ENCODE data around the gene USP32. TPM values are rescaled to one million over a fixed set of nuclear protein-coding genes. Genes with fewer than 3 reads are reported as not detected.
"Not testable (repeated sequence)": the region's sequence is repeated elsewhere in the genome, so short reads cannot be mapped to it uniquely, and the experiment has no call there.

USP32 gene
- total RNA-seq, 8 experiments from 2014 or later = 29.3 to 187 (median 32.1) TPM

- ATAC-seq (replicated peaks in 6 of 8) = peak in 2 of 8 experiments; percentile 31 to 91
- Histone ChIP-seq H3K4me1 (replicated peaks in 1 of 2) (no peaks in the 10 kb centered on the region), H3K27ac (no peak overlapping the region), H3K4me3 (no peak overlapping the region)
- in situ Hi-C loops (cut with MboI; ENCODE audit: low pct_unique_long_range_greater_than_20kb in 2 of 9, low sequenced_read_pairs in 9 of 9, unreplicated experiment in 9 of 9) = loop anchor here in 1 of 9 experiments (25.0 kb wide), 1 partner anchor 188 kb away; no protein-coding TSS in a partner anchor
Measured at GRCh38 chr17:60249290-60249826, 142.6 kb downstream of the USP32 start.

GRCh38 chr17:60248618-60249289 lies 143.2 kb downstream of the USP32 start:
- H3K4me3 ChIP-seq = no peak overlapping the region
- no peaks in the 10 kb centered on the region for H3K4me1 ChIP-seq (replicated peaks in 1 of 2)
- no peak overlapping the region for H3K27ac ChIP-seq
- peak in 1 of 8 experiments; percentile 47 for ATAC-seq (replicated peaks in 6 of 8)
- WGBS, 10 experiments = 65 to 100% (median 79%) methylated on average over 1 to 5 of the region's 5 CpGs
- in situ Hi-C loops (cut with MboI; ENCODE audit: low pct_unique_long_range_greater_than_20kb in 2 of 9, low sequenced_read_pairs in 9 of 9, unreplicated experiment in 9 of 9) = loop anchor here in 1 of 9 experiments (25.0 kb wide), 1 partner anchor 189 kb away; no protein-coding TSS in a partner anchor

DNA sequence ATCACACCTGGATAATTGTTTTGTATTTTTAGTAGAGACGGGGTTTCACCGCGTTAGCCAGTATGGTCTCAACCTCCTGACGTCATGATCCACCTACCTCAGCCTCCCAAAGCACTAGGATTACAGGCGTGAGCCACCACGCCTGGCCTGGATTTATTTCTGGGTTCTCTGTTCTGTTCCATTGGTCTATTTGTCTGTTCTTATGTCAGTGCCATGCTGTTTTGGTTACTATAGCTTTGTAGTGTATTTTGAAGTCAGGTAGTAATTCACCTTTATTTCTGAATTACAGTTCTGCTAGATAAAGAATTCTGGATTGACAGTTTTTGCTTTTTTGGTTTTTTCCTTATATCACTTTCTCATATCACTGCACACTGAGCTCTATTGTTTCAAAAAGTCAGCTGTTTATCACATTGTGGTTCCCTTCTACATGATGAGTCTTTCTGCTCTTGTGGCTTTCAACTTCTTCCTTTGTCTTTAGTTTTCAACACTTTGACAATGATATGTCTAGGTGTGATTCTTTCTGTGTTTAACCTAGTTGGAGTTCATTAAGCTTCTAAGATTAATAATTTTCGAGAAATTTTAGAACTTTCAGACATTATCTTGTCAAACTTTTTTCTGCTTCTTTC lies 144.0 kb downstream of the USP32 start:
- H3K4me3 ChIP-seq = no peak overlapping the region
- WGBS, 10 experiments = 89 to 100% (median 98%) methylated on average over 1 to 7 of the region's 7 CpGs
- ATAC-seq (replicated peaks in 6 of 8) = no peak
- no peaks in the 10 kb centered on the region for H3K4me1 ChIP-seq (replicated peaks in 1 of 2)
- in situ Hi-C loops (cut with MboI; ENCODE audit: low pct_unique_long_range_greater_than_20kb in 2 of 9, low sequenced_read_pairs in 9 of 9, unreplicated experiment in 9 of 9) = loop anchor here in 1 of 9 experiments (25.0 kb wide), 1 partner anchor 189 kb away; no protein-coding TSS in a partner anchor
- H3K27ac ChIP-seq = no peak overlapping the region

DNA sequence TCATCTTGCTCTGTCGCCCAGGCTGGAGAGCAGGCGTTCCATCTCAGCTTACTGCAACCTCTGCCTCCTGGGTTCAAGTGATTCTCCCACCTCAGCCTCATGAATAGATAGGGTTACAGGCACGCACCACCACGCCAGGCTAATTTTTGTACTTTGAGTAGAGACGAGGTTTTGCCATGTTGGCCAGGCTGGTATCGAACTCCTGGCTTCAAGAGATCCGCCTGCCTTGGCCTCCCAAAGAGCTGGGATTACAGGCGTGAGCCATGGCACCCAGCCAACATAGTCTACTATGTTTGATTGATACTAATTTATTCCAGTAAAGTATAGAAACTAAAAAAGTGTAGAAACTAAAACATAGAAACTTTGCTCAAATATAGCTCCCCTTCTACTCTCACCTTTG lies 147.3 kb downstream of the USP32 start:
- Histone ChIP-seq H3K4me1 (replicated peaks in 1 of 2) (no peaks in the 10 kb centered on the region), H3K4me3 (no peak overlapping the region), H3K27ac (no peak overlapping the region)
- 74 to 100% (median 92%) methylated on average over 2 to 8 of the region's 8 CpGs; no CpG with 5 or more reads in 1 of the 10 experiments for WGBS, 10 experiments
- no peak for ATAC-seq (replicated peaks in 6 of 8)
- in situ Hi-C loops (cut with MboI; ENCODE audit: low pct_unique_long_range_greater_than_20kb in 2 of 9, low sequenced_read_pairs in 9 of 9, unreplicated experiment in 9 of 9) = loop anchor here in 1 of 9 experiments (25.0 kb wide), 1 partner anchor 193 kb away; no protein-coding TSS in a partner anchor

DNA sequence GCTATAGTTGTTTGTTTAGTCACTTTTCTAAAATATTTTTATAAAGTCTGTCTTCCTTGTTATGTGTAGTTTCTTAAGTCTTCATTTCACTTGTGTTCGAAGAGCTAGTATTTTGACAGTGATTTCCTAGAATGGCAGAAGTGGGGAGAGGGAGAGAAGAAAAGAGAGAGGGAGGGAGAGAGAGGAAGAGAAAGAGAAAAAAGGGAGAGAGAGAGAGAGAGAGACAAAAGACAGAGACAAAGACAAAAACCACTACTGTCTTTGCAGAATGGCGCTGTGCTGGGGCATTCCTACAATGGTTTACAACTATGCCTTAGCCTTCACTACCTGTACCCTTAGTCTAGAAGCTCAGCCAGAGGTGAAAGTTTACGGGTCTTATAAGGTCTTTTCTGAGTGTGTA lies 151.6 kb downstream of the USP32 start:
- no peak overlapping the region for H3K27ac ChIP-seq
- 86 to 100% (median 98%) methylated on average over 1 to 3 of the region's 3 CpGs for WGBS, 10 experiments
- no peaks in the 10 kb centered on the region for H3K4me1 ChIP-seq (replicated peaks in 1 of 2)
- H3K4me3 ChIP-seq = no peak overlapping the region
- in situ Hi-C loops (cut with MboI; ENCODE audit: low pct_unique_long_range_greater_than_20kb in 2 of 9, low sequenced_read_pairs in 9 of 9, unreplicated experiment in 9 of 9) = loop anchor here in 1 of 9 experiments (25.0 kb wide), 1 partner anchor 197 kb away; no protein-coding TSS in a partner anchor
- no peak for ATAC-seq (replicated peaks in 6 of 8)

DNA sequence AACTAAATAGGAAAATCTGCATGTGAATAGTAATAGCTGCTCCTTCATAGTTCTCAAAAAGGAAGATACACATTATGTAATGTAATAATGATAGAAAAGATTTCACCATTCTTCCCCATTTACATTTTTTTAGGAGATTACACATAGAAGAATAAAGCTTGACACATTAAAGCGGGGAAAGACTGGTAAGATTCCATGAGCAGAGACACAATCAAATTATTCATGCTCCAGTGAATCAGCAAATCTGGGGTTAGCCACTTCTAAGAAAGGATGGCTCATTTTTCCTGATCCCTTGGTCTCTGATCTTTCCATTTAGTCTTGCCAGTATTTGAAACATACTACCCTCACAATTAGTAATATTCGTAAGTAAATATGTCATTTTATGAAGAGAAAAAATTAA lies 160.2 kb downstream of the USP32 start:
- in situ Hi-C loops (cut with MboI; ENCODE audit: low pct_unique_long_range_greater_than_20kb in 2 of 9, low sequenced_read_pairs in 9 of 9, unreplicated experiment in 9 of 9) = loop anchor here in 1 of 9 experiments (25.0 kb wide), 1 partner anchor 206 kb away; no protein-coding TSS in a partner anchor
- H3K27ac ChIP-seq = no peak overlapping the region
- no peaks in the 10 kb centered on the region for H3K4me1 ChIP-seq (replicated peaks in 1 of 2)
- 14 to 83% (median 65%) methylated on average over 1 to 2 of the region's 2 CpGs; no CpG with 5 or more reads in 1 of the 10 experiments for WGBS, 10 experiments
- no peak overlapping the region for H3K4me3 ChIP-seq
- peak in 2 of 8 experiments; percentile 67 to 77 for ATAC-seq (replicated peaks in 6 of 8)

DNA sequence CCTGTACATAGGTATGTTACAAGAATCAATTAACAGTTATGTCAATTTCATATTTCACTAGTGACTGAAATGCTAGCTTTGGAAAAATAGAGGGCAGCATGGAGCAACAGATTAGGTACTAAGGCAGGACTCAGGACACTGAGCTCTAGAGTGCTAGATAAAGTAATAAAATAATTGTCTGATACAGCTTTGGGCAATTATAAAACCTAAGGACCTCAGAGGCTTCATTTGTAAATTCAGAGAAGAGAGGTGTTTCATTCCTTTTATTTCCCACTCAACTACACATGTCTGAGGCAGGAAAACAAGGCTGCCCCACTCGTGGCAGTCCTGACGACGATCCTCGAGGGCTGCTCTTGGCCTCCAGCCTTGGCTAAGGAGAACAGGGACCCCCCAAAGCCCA lies 160.7 kb downstream of the USP32 start:
- no peak overlapping the region for H3K27ac ChIP-seq
- H3K4me3 ChIP-seq = no peak overlapping the region
- in situ Hi-C loops (cut with MboI; ENCODE audit: low pct_unique_long_range_greater_than_20kb in 2 of 9, low sequenced_read_pairs in 9 of 9, unreplicated experiment in 9 of 9) = loop anchor here in 1 of 9 experiments (25.0 kb wide), 1 partner anchor 206 kb away; no protein-coding TSS in a partner anchor
- 85 to 94% (median 88%) methylated on average over 3 to 4 of the region's 4 CpGs; no CpG with 5 or more reads in 6 of the 10 experiments for WGBS, 10 experiments
- peak in 4 of 8 experiments; percentile 45 to 86 (median 78) for ATAC-seq (replicated peaks in 6 of 8)
- no peaks in the 10 kb centered on the region for H3K4me1 ChIP-seq (replicated peaks in 1 of 2)

DNA sequence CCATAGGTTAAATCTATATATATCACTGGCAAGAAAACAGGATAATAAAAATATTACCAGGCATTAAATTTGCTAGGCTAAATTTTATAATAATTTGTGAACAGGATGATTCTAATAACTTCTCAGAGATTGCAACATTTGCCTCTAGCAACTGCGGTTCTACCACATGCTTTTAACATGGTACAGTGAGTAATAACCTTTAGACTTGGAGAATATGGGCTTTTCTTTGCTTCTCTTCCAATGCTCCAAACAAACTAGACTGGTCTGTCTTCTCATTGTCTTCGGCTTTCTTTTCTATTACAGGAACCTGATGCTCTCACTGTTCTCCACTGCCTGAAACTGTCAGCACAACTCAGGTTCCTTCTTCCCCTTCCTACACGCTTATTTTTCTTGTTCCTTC lies 161.6 kb downstream of the USP32 start:
- Histone ChIP-seq H3K27ac (no peak overlapping the region), H3K4me3 (no peak overlapping the region), H3K4me1 (replicated peaks in 1 of 2) (no peaks in the 10 kb centered on the region)
- in situ Hi-C loops (cut with MboI; ENCODE audit: low pct_unique_long_range_greater_than_20kb in 2 of 9, low sequenced_read_pairs in 9 of 9, unreplicated experiment in 9 of 9) = loop anchor here in 1 of 9 experiments (25.0 kb wide), 1 partner anchor 207 kb away; no protein-coding TSS in a partner anchor
- no peak for ATAC-seq (replicated peaks in 6 of 8)
- 73 to 96% (median 93%) methylated on average over 2 to 3 of the region's 3 CpGs; no CpG with 5 or more reads in 2 of the 10 experiments for WGBS, 10 experiments

- Histone ChIP-seq H3K4me1 (replicated peaks in 1 of 2) (no peaks in the 10 kb centered on the region), H3K4me3 (no peak overlapping the region), H3K27ac (no peak overlapping the region)
- in situ Hi-C loops (cut with MboI; ENCODE audit: low pct_unique_long_range_greater_than_20kb in 2 of 9, low sequenced_read_pairs in 9 of 9, unreplicated experiment in 9 of 9) = loop anchor here in 1 of 9 experiments (25.0 kb wide), 1 partner anchor 208 kb away; no protein-coding TSS in a partner anchor
- WGBS, 10 experiments = 61 to 100% (median 80%) methylated on average over 1 to 3 of the region's 3 CpGs; no CpG with 5 or more reads in 1 of the 10 experiments
- ATAC-seq (replicated peaks in 6 of 8) = no peak
Measured at GRCh38 chr17:60229188-60229802, 162.6 kb downstream of the USP32 start.

- 87 to 100% (median 100%) methylated on average over 1 to 7 of the region's 8 CpGs; no CpG with 5 or more reads in 1 of the 10 experiments for WGBS, 10 experiments
- not testable (repeated sequence) for H3K27ac ChIP-seq; H3K4me3 ChIP-seq; ATAC-seq (replicated peaks in 6 of 8); H3K4me1 ChIP-seq (replicated peaks in 1 of 2)
- in situ Hi-C loops (cut with MboI; ENCODE audit: low pct_unique_long_range_greater_than_20kb in 2 of 9, low sequenced_read_pairs in 9 of 9, unreplicated experiment in 9 of 9) = loop anchor here in 1 of 9 experiments (25.0 kb wide), 1 partner anchor 210 kb away; no protein-coding TSS in a partner anchor
Measured at GRCh38 chr17:60227276-60227675, 164.7 kb downstream of the USP32 start.

DNA sequence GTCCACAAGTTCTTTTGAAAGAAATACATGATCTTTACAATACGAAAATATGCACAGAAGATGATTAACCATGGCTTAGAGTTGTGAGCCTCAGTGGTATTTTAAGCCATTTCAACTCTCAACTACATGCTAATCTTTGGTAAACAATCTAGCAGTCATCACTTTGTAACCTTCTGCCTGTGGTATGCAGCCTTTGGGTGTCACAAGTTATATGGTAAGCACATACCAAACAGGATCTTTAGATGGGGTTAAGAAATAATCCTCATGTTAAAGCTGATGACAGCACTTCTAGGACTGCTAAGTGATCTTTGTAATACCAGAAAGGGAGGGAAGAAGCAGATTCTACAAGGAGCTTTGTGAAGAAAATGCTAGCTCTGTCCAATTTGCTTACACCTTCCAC lies 167.9 kb downstream of the USP32 start:
- no peaks in the 10 kb centered on the region for H3K4me1 ChIP-seq (replicated peaks in 1 of 2)
- 38 to 100% (median 85%) methylated on average over 1 of the region's 1 CpG for WGBS, 10 experiments
- H3K4me3 ChIP-seq = no peak overlapping the region
- in situ Hi-C loops (cut with MboI; ENCODE audit: low pct_unique_long_range_greater_than_20kb in 2 of 9, low sequenced_read_pairs in 9 of 9, unreplicated experiment in 9 of 9) = no loop called here
- ATAC-seq (replicated peaks in 6 of 8) = peak in 3 of 8 experiments; percentile 43 to 71 (median 69)
- no peak overlapping the region for H3K27ac ChIP-seq

DNA sequence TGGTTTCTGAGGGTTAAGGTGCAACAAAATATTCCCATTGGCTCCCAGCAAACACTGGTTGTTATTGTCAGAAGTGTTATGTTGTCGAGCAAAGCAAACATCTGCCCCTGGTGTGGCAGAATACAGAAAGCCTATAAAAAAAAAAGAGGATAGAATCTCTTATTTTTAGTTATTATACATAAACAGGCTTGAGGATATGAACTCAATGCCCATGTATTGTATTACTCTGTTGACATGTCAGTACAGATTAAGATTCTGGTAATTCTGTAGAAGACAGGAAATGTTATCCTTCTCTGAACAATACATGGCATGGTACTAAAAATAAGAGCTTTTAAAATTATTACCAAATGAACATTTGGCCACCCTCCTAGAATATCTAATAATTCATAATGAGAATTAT lies 168.5 kb downstream of the USP32 start:
- WGBS, 10 experiments = 0 to 100% (median 100%) methylated on average over 1 of the region's 1 CpG; no CpG with 5 or more reads in 6 of the 10 experiments
- Histone ChIP-seq H3K4me1 (replicated peaks in 1 of 2) (no peaks in the 10 kb centered on the region), H3K4me3 (no peak overlapping the region), H3K27ac (no peak overlapping the region)
- no peak for ATAC-seq (replicated peaks in 6 of 8)
- in situ Hi-C loops (cut with MboI; ENCODE audit: low pct_unique_long_range_greater_than_20kb in 2 of 9, low sequenced_read_pairs in 9 of 9, unreplicated experiment in 9 of 9) = no loop called here
